ENCODE data around the gene OOSP4B. TPM values are rescaled to one million over a fixed set of nuclear protein-coding genes. Genes with fewer than 3 reads are reported as not detected.
"Not testable (repeated sequence)": the region's sequence is repeated elsewhere in the genome, so short reads cannot be mapped to it uniquely, and the experiment has no call there.

The OOSP4B gene
- not detected in 2 replicates for total RNA-seq

- DNase-seq (ENCODE audit: low read depth, low spot score) = no peak
These were observed at the start of gene OOSP4B for GRCh38 chr11:60016881-60017280. Gene OOSP4B, plus strand, starts transcription at chr11:60017181.

GRCh38 chr11:59967677-59968394, 49.1 kb upstream of the OOSP4B start:
- DNase-seq (ENCODE audit: low read depth, low spot score) = no peak

GRCh38 chr11:59968395-59968783, 48.6 kb upstream of the OOSP4B start:
- DNase-seq (ENCODE audit: low read depth, low spot score) = no peak

- DNase-seq (ENCODE audit: low read depth, low spot score) = no peak
These were observed 43.9 kb upstream of the OOSP4B start for GRCh38 chr11:59973097-59973496.

GRCh38 chr11:59981106-59981770, 35.7 kb upstream of the OOSP4B start:
- no peak for DNase-seq (ENCODE audit: low read depth, low spot score)

- DNase-seq (ENCODE audit: low read depth, low spot score) = not testable (repeated sequence)
These were observed 34.9 kb upstream of the OOSP4B start for GRCh38 chr11:59982037-59982436.

GRCh38 chr11:59983212-59983611, 33.8 kb upstream of the OOSP4B start:
- no peak for DNase-seq (ENCODE audit: low read depth, low spot score)

GRCh38 chr11:59984368-59984767, 32.6 kb upstream of the OOSP4B start:
- no peak for DNase-seq (ENCODE audit: low read depth, low spot score)

GRCh38 chr11:59990421-59990820, 26.6 kb upstream of the OOSP4B start:
- DNase-seq (ENCODE audit: low read depth, low spot score) = no peak

- no peak for DNase-seq (ENCODE audit: low read depth, low spot score)
These were observed 24.6 kb upstream of the OOSP4B start for GRCh38 chr11:59992425-59992824.

- DNase-seq (ENCODE audit: low read depth, low spot score) = no peak
These were observed 19.2 kb upstream of the OOSP4B start for GRCh38 chr11:59997800-59998199.

- DNase-seq (ENCODE audit: low read depth, low spot score) = no peak
These were observed 17.3 kb upstream of the OOSP4B start for GRCh38 chr11:59999691-60000090.

- no peak for DNase-seq (ENCODE audit: low read depth, low spot score)
These were observed 13.3 kb upstream of the OOSP4B start for GRCh38 chr11:60003729-60004128.

GRCh38 chr11:60005360-60005759, 11.6 kb upstream of the OOSP4B start:
- DNase-seq (ENCODE audit: low read depth, low spot score) = no peak

- DNase-seq (ENCODE audit: low read depth, low spot score) = no peak
These were observed 1.1 kb downstream of the OOSP4B start for GRCh38 chr11:60018058-60018457.

- DNase-seq (ENCODE audit: low read depth, low spot score) = not testable (repeated sequence)
These were observed 3.4 kb downstream of the OOSP4B start for GRCh38 chr11:60020376-60020775.

- no peak for DNase-seq (ENCODE audit: low read depth, low spot score)
These were observed 12.1 kb downstream of the OOSP4B start for GRCh38 chr11:60029015-60029632.

- no peak for DNase-seq (ENCODE audit: low read depth, low spot score)
These were observed 23.1 kb downstream of the OOSP4B start, which contains the start of gene OOSP2 for GRCh38 chr11:60040109-60040508. Gene OOSP2, plus strand, starts transcription at chr11:60040409. Its CDS starts 51 bp downstream, at chr11:60040460.

- not testable (repeated sequence) for DNase-seq (ENCODE audit: low read depth, low spot score)
These were observed 33.4 kb downstream of the OOSP4B start for GRCh38 chr11:60050422-60050821.

- not testable (repeated sequence) for DNase-seq (ENCODE audit: low read depth, low spot score)
These were observed 33.9 kb downstream of the OOSP4B start for GRCh38 chr11:60050839-60051238.

GRCh38 chr11:60056349-60056969, 39.5 kb downstream of the OOSP4B start, which contains the start of gene MS4A3:
Gene MS4A3, plus strand, starts transcription at chr11:60056665. Its CDS starts 4,496 bp downstream, at chr11:60061161.
- no peak for DNase-seq (ENCODE audit: low read depth, low spot score)

GRCh38 chr11:60059052-60059451, 42.1 kb downstream of the OOSP4B start:
- DNase-seq (ENCODE audit: low read depth, low spot score) = no peak
